Activated T-cell treated with anti-CD3 and anti-CD28 coated beads, Interleukin-2, amount 50 U/mL, for 24 hours (primary cell): ENCODE results near the gene TTLL11.

ENCODE experiments used
- DNase-seq: peaks from one replicate; pipeline ENCODE4 v3.0.0-alpha.2; 2020
- H3K27ac Mint-ChIP-seq: 2 replicates; pipeline ENCODE4 v1.8.0; 2020; ENCODE audit warnings: mild to moderate bottlenecking, mixed read lengths
- H3K27me3 Mint-ChIP-seq: 2 replicates; pipeline ENCODE4 v1.8.0; 2020; ENCODE audit warnings: mixed read lengths
- H3K36me3 Mint-ChIP-seq: 2 replicates; pipeline ENCODE4 v1.8.0; 2020; ENCODE audit warnings: low read depth, mixed read lengths
- H3K4me1 Mint-ChIP-seq: 2 replicates; pipeline ENCODE4 v1.8.0; 2020; ENCODE audit warnings: low read depth, mixed read lengths
- H3K4me3 Mint-ChIP-seq: 2 replicates; pipeline ENCODE4 v1.8.0; 2020; ENCODE audit warnings: mild to moderate bottlenecking, moderate library complexity, mixed read lengths
- H3K9me3 Mint-ChIP-seq: 2 replicates; pipeline ENCODE4 v1.8.0; 2020; ENCODE audit warnings: mixed read lengths

TTLL11 gene

DNA sequence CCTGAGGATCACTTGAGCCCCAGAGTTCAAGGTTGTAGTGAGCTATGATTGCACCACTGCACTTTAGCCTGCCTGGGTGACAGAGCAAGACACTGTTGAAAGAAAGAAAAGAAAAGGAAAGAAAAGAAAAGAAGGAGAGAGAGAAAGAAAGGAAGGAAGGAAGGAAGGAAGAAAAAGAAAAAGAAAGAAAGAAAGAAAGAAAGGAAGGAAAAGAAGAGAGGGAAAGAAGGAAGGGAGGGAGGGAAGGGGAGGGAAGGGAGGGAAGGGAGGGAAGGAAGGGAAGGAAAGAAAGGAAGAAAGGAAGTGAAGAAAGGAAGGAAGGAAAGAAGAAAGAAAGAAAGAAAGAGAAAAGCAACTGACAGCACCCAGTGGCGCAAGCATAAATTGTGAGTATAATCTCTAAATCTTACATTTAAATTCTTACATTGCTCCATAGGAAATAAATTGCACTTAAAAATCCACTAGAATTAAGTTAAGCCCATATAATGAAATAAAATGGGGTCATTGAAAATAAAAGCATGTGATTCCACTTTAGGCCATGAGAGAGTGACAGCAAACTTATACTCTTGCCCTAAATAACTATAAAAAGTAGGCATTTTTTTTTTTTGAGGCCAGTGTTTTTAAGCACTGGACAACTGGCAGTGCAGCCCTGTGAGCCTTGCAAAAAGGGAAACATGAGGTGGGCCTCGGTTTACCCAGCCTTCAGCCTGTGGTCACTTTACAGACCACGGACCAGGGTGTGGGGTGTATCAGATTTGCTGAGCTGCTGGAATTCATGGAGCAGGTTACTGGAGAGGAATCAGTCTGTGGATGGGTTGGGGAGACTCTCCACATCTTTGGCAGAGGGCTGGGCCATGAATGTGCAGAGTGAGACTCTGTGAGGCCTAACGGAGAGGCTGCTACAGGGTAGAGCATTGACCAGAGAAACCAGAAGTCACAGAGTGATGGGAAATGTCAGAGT, 175.5 kb downstream of the TTLL11 start:
- no peak overlapping the region for H3K27ac Mint-ChIP-seq
- no peaks in the 10 kb centered on the region for H3K27me3 Mint-ChIP-seq

DNA sequence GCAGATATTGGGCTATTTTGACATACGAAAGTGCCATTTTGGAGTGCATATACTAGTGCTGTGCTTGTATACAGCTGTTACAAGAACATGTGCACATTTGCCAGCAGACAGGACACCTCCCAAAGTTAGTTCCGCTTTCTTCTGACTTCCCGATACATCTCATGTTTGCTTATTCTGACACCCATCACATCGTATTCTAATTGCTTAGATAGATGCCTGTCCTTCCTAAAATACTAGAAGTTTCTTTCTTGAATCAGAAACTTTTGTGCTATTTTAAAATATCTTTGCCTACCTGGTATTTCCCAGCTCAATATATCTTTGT, 177.8 kb downstream of the TTLL11 start:
- Mint-ChIP-seq H3K36me3 (no peaks in the 10 kb centered on the region), H3K27me3 (no peaks in the 10 kb centered on the region), H3K4me1 (peaks cover 3% of the 10 kb centered on the region), H3K4me3 (no peak overlapping the region), H3K9me3 (no peaks in the 10 kb centered on the region), H3K27ac (no peak overlapping the region)
- DNase-seq: no peak

More for the DNA sequence above, 175.5 kb downstream of the TTLL11 start:
- H3K9me3 Mint-ChIP-seq: no peaks in the 10 kb centered on the region
- H3K4me1 Mint-ChIP-seq: peaks cover 3% of the 10 kb centered on the region
- no peaks in the 10 kb centered on the region for H3K36me3 Mint-ChIP-seq
- no peak for DNase-seq
- H3K4me3 Mint-ChIP-seq: no peak overlapping the region

DNA sequence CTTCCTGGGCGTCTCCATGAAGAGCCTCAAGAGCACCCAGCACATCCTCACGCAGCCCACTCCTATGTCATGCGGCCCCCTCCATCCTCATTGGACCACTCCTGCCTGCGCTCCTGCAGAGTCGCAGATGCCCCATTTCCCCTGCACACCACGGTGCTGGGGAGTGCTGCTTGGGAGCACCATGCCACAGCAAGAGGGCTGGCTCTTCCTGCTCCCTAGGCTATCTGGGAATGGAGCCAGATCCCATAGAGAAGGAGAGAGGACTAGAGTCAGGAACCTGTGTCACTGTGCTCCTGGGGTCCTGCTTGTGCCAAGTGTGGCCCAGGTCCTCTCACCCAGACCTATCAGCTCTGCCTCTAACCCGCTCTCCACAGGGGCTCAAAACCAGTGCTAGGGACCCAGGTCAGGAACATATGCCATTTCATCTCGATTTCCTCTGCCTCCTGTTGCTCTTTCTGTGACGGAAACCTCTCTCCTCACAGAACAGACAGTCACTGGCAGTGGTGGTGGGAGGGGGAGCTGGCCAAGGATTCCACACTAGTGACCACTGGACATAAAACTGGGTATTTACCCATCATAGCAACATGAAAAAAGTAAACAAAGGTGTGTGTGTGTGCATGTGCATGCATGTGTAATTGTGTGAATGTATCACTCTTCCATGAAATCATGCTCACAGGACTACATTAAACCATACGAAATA, 178.4 kb downstream of the TTLL11 start:
- H3K4me3 Mint-ChIP-seq: no peak overlapping the region
- H3K4me1 Mint-ChIP-seq: peaks cover 3% of the 10 kb centered on the region
- no peaks in the 10 kb centered on the region for H3K36me3 Mint-ChIP-seq
- no peaks in the 10 kb centered on the region for H3K9me3 Mint-ChIP-seq
- H3K27ac Mint-ChIP-seq: no peak overlapping the region
- no peaks in the 10 kb centered on the region for H3K27me3 Mint-ChIP-seq
- no peak for DNase-seq

DNA sequence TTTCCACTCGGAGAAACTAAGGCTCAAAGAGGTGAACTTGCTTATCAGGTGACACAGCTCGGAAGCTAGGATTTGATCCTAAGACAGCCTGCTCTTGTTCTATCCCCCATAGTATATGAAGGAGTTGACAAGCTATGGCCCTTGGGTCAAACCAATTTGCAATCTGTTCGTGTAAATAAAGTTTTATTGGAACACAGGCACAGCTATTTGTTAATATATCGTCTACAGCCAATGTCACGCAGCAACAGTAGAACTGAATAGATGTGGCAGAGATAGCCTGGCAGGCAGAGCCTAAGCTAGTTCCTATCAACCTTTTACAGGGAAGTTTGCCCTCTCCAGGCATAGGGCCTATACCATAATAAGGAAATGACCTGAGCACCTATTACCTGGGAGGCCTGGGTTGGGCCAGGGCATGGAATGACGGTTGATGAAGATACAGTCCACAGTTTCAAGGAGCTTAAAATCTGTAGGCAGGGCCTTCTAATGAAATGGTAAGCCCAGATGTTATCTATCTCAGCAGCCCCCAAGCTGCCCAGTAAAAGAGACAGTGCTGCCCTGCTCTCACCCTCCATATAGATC, 179.0 kb downstream of the TTLL11 start:
- Mint-ChIP-seq H3K27ac (no peak overlapping the region), H3K4me1 (peaks cover 3% of the 10 kb centered on the region), H3K36me3 (no peaks in the 10 kb centered on the region), H3K27me3 (no peaks in the 10 kb centered on the region), H3K9me3 (no peaks in the 10 kb centered on the region), H3K4me3 (no peak overlapping the region)
- DNase-seq: no peak

DNA sequence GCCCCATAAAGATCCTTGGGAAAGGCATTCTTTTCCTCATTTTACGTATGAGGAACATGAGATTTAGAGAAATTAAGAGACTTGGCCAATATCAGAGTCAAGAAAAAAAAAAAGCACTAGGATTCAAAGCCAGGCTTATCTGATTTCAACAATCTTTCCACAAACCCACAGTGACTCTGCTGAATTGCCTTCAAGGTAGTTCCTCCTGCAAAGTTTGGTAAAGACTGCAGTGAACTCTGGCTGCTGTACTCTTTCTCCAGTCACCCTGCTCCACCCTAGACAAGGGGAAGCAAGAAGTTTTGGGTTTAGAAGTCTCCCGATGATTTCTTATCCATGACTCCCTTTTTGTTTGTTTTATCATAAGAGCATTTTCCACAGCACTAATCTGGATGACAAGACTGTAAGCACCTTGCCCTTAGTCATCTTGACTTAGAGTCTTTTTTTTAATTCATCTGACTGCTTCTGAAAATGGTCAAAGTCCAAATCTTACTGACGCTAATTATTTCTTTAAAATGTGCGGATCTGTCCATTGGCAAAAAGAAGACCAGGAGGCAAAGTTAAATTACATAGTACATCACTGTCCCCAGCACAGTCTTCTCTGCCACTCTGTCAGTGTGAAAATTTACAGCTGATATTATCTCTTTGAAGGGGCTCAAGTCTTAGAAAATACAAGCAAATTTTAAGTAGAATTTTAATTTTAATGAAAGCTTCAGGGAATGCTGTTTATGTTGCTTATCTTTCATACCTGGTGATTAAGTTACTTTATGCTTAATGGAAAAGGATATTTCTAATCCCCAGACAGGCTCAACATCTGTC, 180.1 kb downstream of the TTLL11 start:
- H3K27me3 Mint-ChIP-seq: no peaks in the 10 kb centered on the region
- no peak overlapping the region for H3K4me3 Mint-ChIP-seq
- H3K4me1 Mint-ChIP-seq: peaks cover 3% of the 10 kb centered on the region
- no peaks in the 10 kb centered on the region for H3K9me3 Mint-ChIP-seq
- H3K27ac Mint-ChIP-seq: no peak overlapping the region
- H3K36me3 Mint-ChIP-seq: no peaks in the 10 kb centered on the region
- DNase-seq: no peak

DNA sequence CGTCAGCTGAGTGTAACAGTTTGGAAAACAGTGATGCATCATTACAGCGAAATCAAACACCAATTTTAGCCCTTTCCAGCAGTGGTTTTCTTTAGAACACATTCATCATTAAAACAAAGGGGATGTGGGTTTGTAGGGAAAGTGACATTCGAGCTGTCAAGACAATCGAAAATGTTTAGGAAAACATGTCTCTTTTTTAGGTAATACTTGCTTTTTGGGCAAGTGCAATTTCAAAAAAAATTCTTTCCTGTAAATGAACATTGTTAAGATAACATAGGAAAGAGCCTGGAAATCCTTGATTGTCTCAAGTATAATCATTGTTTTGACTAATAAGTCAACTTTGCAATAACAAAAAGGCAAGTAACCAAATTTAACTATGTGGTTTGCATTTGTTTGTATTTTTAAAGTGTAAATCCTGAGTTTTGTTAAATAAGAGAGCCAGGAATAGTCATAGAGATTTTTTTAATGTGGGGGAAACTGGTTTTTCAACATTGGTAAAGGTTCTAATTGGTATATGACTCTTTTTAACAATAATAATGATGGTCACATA, 182.5 kb downstream of the TTLL11 start:
- Mint-ChIP-seq H3K4me3 (no peak overlapping the region), H3K27ac (no peak overlapping the region), H3K36me3 (no peaks in the 10 kb centered on the region), H3K4me1 (no peaks in the 10 kb centered on the region), H3K27me3 (no peaks in the 10 kb centered on the region), H3K9me3 (no peaks in the 10 kb centered on the region)
- no peak for DNase-seq

DNA sequence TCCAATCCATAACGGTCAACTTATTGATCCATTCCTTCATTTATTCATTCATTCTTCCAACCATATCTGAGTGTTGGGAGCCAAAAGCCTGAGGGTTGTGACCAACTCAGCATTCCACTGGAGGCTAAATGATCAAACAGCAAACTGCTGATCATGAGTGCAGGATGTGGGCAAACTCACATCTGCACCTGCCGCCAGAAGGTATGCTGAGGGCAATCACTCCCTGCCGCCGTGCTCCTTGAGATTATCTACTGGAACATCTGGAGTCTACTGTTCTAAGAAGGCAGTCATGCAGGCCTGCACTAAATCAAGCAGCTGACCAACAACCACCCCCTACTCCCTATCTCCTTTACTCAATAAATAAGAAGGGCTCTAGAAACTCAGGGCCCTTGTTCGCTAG, 184.0 kb downstream of the TTLL11 start:
- Mint-ChIP-seq H3K27me3 (no peaks in the 10 kb centered on the region), H3K9me3 (no peaks in the 10 kb centered on the region), H3K4me3 (no peak overlapping the region), H3K36me3 (no peaks in the 10 kb centered on the region), H3K4me1 (no peaks in the 10 kb centered on the region), H3K27ac (no peak overlapping the region)
- DNase-seq: no peak

DNA sequence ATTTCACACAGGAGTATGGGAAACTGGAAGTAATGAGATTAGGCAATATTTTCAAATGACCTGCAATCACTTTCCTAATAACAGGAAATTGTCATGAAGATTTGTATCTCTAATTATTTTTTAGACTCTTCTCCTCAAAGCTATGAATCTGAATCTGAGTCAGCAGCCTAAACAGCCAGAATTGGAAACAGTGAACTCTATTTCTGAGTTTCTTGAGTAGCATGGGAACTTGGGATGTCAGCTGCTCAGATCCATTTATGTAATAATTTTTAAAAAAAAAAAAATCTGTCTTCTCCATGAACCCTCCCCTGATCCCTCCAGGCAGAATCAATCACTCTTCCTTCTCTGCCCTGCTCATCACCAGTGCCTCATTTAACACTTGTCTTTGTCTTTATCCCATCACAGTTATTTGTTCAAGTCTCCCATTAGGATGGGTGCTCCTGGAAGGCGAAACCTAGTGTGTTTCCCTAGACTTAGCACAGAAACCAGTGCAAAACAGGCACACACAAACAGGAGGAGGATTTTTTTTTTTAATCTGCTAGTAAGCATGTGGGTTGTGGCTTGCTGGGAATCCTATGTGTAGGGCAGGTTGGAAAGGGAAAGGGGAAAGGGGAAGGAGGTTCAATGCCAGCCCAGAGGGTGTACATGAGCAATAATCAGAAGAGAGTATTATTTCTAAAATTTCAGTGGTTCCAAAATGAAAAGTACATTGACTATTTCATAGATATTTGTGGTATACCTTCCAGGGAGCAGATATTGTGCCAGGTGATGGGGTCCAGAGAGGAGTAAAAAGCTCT, 186.8 kb downstream of the TTLL11 start:
- H3K27me3 Mint-ChIP-seq: no peaks in the 10 kb centered on the region
- no peaks in the 10 kb centered on the region for H3K36me3 Mint-ChIP-seq
- no peak for DNase-seq
- H3K27ac Mint-ChIP-seq: no peak overlapping the region
- no peaks in the 10 kb centered on the region for H3K4me1 Mint-ChIP-seq
- no peak overlapping the region for H3K4me3 Mint-ChIP-seq
- peaks cover 2% of the 10 kb centered on the region for H3K9me3 Mint-ChIP-seq

DNA sequence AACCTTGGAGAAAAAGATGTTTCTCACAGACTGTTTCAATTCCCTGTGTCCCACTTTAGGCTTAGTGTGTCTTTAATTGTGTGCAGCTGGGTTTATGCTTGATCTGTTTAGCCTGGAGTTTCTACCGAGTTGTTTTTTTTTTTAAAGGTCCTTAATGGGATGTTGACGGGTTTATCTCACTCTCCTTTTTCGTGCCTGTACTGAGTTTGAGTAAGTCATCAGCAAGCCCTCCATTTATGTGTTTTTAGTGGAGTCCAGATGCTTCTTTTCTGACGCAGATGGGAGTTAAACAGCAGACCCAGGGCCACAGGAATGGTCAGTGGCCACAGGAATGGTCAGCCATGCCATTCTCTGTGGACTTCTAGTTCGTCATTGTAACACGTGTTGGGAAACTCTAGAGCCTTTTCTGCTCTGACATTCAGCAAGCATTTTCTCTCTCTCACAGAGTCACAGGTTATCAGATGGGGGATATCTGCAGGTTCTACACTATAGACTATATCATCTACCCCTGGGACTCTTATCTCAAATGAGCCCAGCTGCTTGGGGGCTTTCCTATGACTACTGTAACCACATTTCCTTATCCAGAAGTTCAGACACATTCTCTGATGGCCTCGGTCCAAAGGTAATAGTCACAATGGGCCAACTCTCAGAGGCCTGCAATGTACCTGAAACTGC, 190.5 kb downstream of the TTLL11 start:
- no peaks in the 10 kb centered on the region for H3K27me3 Mint-ChIP-seq
- no peak for DNase-seq
- no peaks in the 10 kb centered on the region for H3K36me3 Mint-ChIP-seq
- no peak overlapping the region for H3K27ac Mint-ChIP-seq
- H3K9me3 Mint-ChIP-seq: peaks cover 12% of the 10 kb centered on the region
- H3K4me3 Mint-ChIP-seq: no peak overlapping the region
- H3K4me1 Mint-ChIP-seq: no peaks in the 10 kb centered on the region

DNA sequence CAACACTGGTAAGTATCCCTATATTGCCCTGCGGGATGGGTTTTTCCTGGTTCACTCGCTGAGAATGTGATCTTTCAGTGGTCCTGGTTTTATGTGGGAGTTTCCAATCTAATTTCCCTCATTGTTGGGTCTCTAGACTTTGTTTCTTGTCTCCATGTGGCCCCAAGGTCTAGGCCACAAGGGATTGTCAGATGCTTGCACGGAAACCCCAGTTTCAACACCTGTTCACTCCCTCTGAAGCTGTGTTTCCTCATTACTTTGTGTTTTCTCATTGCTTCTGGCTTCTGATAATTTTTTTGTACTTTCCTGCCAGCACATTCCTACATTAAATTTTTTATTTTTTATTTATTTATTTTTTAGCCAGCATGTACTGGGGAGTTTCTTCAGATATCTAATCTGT, 191.5 kb downstream of the TTLL11 start:
- no peaks in the 10 kb centered on the region for H3K4me1 Mint-ChIP-seq
- no peak overlapping the region for H3K4me3 Mint-ChIP-seq
- no peak for DNase-seq
- no peaks in the 10 kb centered on the region for H3K36me3 Mint-ChIP-seq
- H3K27ac Mint-ChIP-seq: no peak overlapping the region
- H3K27me3 Mint-ChIP-seq: no peaks in the 10 kb centered on the region
- H3K9me3 Mint-ChIP-seq: peaks cover 12% of the 10 kb centered on the region

DNA sequence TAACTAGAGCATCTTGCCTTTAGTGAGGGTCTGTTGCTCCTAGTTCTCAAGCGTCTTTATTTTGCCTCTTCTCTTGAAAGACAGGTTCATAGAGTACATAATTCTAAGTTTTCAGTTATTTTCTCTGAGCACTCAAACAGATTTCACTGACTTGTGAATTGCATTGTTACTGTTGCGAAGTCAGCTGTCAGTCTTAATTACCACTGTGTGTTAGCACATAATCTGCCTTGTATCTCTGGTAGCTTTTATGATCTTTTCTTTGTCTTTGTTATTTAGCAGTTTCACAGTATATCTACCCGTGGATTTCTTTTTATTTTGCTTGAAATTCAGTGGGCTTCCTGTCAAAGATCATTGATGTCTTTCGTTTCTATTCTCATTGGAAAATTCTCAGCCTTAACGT, 192.9 kb downstream of the TTLL11 start:
- Mint-ChIP-seq H3K27ac (no peak overlapping the region), H3K9me3 (peaks cover 12% of the 10 kb centered on the region), H3K4me1 (no peaks in the 10 kb centered on the region), H3K4me3 (no peak overlapping the region), H3K36me3 (no peaks in the 10 kb centered on the region), H3K27me3 (no peaks in the 10 kb centered on the region)
- no peak for DNase-seq

DNA sequence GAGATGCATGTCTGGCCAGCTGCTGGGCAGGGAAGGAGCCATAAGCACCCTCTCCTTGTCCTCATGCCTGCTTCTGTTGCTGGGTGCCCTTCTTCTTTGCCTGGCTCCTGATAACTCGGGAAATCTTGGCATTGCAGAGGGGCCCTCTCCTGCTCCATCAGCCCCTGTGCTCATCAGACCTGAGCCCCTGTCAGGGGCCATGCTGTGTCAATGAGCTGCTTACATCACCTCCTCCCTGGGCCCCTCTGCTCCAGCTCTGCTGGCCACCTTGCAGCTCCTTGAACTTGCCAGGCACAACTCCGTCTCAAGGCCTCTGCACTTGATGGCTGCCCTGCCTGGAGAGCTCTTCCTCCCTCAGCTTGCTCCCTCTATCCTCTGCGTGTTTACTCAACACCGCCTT, 194.3 kb downstream of the TTLL11 start:
- no peaks in the 10 kb centered on the region for H3K27me3 Mint-ChIP-seq
- peaks cover 12% of the 10 kb centered on the region for H3K9me3 Mint-ChIP-seq
- H3K4me3 Mint-ChIP-seq: no peak overlapping the region
- H3K36me3 Mint-ChIP-seq: no peaks in the 10 kb centered on the region
- no peak overlapping the region for H3K27ac Mint-ChIP-seq
- no peaks in the 10 kb centered on the region for H3K4me1 Mint-ChIP-seq
- DNase-seq: no peak

DNA sequence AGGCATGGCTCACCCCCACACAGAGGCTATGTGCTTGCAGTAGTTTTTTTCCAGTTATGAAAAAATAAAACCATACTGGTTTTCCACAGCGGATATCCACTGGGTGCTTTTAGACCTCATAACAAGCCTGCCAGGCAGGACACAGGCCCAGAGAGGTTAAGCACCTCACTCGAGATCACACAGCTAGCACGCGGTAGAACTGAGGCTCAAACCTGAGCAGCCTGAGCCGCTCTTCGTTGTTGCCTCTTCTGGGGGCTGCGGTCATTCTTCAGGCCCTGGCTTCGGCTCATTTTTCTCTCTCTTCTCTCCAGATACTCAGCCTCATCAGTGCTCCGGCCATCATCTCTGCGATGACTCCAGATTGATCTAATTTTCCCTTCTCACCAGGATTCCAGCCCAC, 196.0 kb downstream of the TTLL11 start:
- Mint-ChIP-seq H3K27ac (no peak overlapping the region), H3K9me3 (peaks cover 12% of the 10 kb centered on the region), H3K36me3 (no peaks in the 10 kb centered on the region), H3K4me3 (no peak overlapping the region), H3K27me3 (no peaks in the 10 kb centered on the region), H3K4me1 (no peaks in the 10 kb centered on the region)
- DNase-seq: no peak
